SK-N-MC (cell line): ENCODE data around the gene PRPF8.

ENCODE experiments used
- DNase-seq: peaks from one replicate; pipeline ENCODE4 v3.0.0-alpha.2; 2011; ENCODE audit warnings: low read depth, low spot score
- H3K27ac ChIP-seq: fragments of 200-600 bp; sonication (generic); 2 replicates; pipeline ENCODE4 v1.5.1; 2016; ENCODE audit warnings: mixed run types
- H3K36me3 ChIP-seq: fragments of 200-600 bp; sonication (generic); 2 replicates; pipeline ENCODE4 v1.6.1; 2017; ENCODE audit warnings: antibody characterized with exemption, low read length, mixed read lengths; ENCODE audit not compliant: insufficient read depth
- H3K4me3 ChIP-seq: fragments of 200-600 bp; sonication (generic); 2 replicates; pipeline ENCODE4 v1.5.1; 2016
- H3K9ac ChIP-seq: fragments of 200-600 bp; sonication (generic); 2 replicates; pipeline ENCODE4 v1.8.0; 2017; ENCODE audit warnings: mixed run types, mixed read lengths; ENCODE audit not compliant: insufficient read length
- H3K9me3 ChIP-seq: fragments of 200-600 bp; sonication (generic); 2 replicates; pipeline ENCODE4 v1.6.1; 2017; ENCODE audit warnings: low read depth, mild to moderate bottlenecking, antibody characterized with exemption, low read length, moderate library complexity, mixed read lengths
- EZH2 ChIP-seq: fragments of 200-600 bp; sonication (generic); IDR thresholded peaks from one replicate; pipeline ENCODE4 v1.6.1; 2017; ENCODE audit warnings: antibody characterized with exemption
- FOXP2 ChIP-seq: optimal IDR thresholded peaks from 2 replicates; pipeline ENCODE3; 2011; ENCODE audit warnings: mild to moderate bottlenecking, moderate library complexity; ENCODE audit not compliant: insufficient read depth; ENCODE audit errors: extremely low read length, control extremely low read depth
- POLR2AphosphoS5 ChIP-seq: IDR thresholded peaks from 2 replicates; pipeline ENCODE4 v1.6.1; 2012; ENCODE audit warnings: mild to moderate bottlenecking, low read depth, low read length, borderline replicate concordance

PRPF8 gene

DNA sequence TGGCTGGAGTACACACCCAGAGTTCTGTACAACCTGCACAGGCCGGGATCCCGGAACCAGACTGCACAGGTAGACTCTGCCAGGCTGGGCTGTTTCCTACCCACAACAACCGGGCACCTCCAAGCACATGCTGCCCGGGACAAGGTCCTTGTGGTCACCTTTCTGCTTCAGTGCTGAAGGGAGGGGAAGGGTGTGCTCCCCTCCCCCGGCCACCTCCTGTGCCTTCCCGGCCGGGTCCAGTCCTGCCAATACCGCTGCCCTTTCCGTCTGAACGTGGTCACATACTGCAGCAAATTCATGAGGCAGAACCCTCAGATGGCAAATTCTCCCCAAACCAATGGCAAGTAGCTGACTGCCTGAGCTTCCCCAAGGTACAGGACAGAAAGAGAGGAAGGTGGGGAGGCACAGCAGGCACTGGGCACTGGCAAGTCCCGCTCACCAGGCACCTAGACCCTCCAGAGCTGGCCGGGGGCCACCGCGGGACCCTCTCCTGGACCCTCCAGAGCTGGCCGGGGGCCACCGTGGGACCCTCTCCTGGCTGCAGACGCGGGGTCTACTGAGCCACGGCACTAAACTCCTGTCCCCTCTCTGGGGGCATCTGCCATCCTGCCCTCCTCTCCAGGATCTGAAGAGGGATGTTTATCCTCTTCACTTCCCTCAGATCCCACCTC, 78.9 kb downstream of the PRPF8 start:
- H3K9ac ChIP-seq: no peak overlapping the region
- TF ChIP-seq EZH2 (no peak), FOXP2 (no peak), POLR2AphosphoS5 (no peak)
- H3K4me3 ChIP-seq: no peak overlapping the region
- no peaks in the 10 kb centered on the region for H3K9me3 ChIP-seq
- no peak overlapping the region for H3K27ac ChIP-seq
- H3K36me3 ChIP-seq: no peaks in the 10 kb centered on the region
- no peak for DNase-seq

DNA sequence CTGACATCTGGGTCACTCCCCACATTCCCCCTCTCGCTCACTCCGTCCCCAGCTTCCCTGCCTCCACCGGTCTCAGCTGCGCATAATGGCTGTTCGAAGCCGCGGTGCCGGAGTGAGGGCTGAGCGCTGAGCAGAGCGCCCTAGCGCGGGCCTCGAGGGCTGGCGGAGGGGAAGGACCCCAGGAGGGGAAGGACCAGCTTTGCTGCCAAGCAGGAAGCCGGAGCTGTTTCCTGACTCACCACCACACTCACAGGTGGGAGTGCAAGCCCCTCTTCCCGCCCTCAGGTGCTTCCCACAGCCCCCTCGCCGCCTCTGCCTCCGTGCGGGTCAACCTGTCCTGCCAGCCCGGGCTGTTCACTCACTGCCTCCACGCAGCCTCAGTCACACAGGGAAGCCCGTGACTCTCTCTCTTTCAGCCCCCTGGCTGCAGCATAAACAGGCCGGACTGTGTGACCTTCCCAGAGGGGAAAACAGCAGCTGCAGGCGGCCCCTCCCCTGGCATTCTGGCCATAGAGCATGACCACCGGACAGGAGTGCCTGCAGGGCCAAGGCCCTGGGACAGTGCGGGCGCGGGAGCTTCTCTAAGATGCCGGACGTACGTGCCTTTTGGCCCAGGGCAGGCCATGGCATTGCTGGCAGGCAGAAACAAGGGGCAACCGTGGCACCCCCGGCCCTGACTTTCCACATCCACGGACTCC, 79.7 kb downstream of the PRPF8 start:
- Histone ChIP-seq H3K9me3 (no peaks in the 10 kb centered on the region), H3K36me3 (no peaks in the 10 kb centered on the region), H3K4me3 (no peak overlapping the region), H3K27ac (no peak overlapping the region), H3K9ac (no peak overlapping the region)
- no peak for TF ChIP-seq FOXP2
- TF ChIP-seq POLR2AphosphoS5: no peak
- no peak for TF ChIP-seq EZH2
- no peak for DNase-seq

DNA sequence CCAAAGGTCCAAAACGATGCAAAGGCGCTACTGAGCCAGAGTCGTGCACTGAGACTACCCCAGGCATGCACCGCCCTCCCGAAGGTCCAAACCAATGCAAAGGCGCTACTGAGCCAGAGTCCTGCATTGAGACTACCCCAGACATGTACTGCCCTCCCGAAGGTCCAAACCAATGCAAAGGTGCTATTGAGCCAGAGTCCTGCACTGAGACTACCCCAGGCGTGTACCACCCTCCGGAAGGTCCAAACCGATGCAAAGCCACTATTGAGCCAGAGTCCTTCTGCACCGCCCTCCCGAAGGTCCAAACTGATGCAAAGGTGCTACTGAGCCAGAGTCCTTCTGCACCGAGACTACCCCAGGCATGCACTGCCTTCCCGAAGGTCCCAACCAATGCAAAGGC, 83.1 kb downstream of the PRPF8 start:
- H3K36me3 ChIP-seq: no peaks in the 10 kb centered on the region
- no peak overlapping the region for H3K27ac ChIP-seq
- DNase-seq: no peak
- no peaks in the 10 kb centered on the region for H3K9me3 ChIP-seq
- H3K4me3 ChIP-seq: no peak overlapping the region
- H3K9ac ChIP-seq: no peak overlapping the region
- no peak for TF ChIP-seq FOXP2
- TF ChIP-seq EZH2: no peak
- no peak for TF ChIP-seq POLR2AphosphoS5
